H1 (cell line): Measurements from ENCODE around the gene OR2V1.

Experiments used
- ATF2 ChIP-seq: IDR thresholded peaks from 2 replicates; pipeline ENCODE4 v1.6.1; 2012; ENCODE audit warnings: low read length, inconsistent platforms
- CHD2 ChIP-seq: IDR thresholded peaks from 2 replicates; pipeline ENCODE4 v1.6.1; 2012; ENCODE audit warnings: low read length, improper control_type of control experiment
- CTCF ChIP-seq, 3 experiments: IDR thresholded peaks; 1 replicate in 2 of 3; 2 replicates in 1 of 3; pipeline versions ENCODE4 v1.5.1 to v1.6.1; 2011; ENCODE audit warnings: low read length in 3 of 3, mild to moderate bottlenecking in 3 of 3, inconsistent platforms in 2 of 3, low read depth in 1 of 3, moderate library complexity in 1 of 3; ENCODE audit not compliant: insufficient read depth in 1 of 3; ENCODE audit errors: control extremely low read depth in 1 of 3
- EP300 ChIP-seq, 2 experiments: IDR thresholded peaks; 1 replicate in 1 of 2; 2 replicates in 1 of 2; pipeline ENCODE4 v1.6.1; 2011 to 2012; ENCODE audit warnings: low read depth in 2 of 2, low read length in 2 of 2, mild to moderate bottlenecking in 2 of 2, borderline replicate concordance in 1 of 2, inconsistent platforms in 1 of 2, moderate library complexity in 1 of 2
- GTF2F1 ChIP-seq: IDR thresholded peaks from 2 replicates; pipeline ENCODE4 v1.6.1; 2012; ENCODE audit warnings: low read depth, low read length, improper control_type of control experiment, borderline replicate concordance
- JUN ChIP-seq: IDR thresholded peaks from 2 replicates; pipeline ENCODE4 v1.6.1; 2011; ENCODE audit warnings: low read depth, mild to moderate bottlenecking, improper control_type of control experiment, low read length
- POLR2AphosphoS5 ChIP-seq: IDR thresholded peaks from 2 replicates; pipeline ENCODE4 v1.6.1; 2011; ENCODE audit warnings: low read depth, low read length
- TAF1 ChIP-seq: IDR thresholded peaks from 2 replicates; pipeline ENCODE4 v1.6.1; 2011; ENCODE audit warnings: mild to moderate bottlenecking, low read depth, low read length
- USF2 ChIP-seq: IDR thresholded peaks from 2 replicates; pipeline ENCODE4 v1.6.1; 2011; ENCODE audit warnings: low read length, improper control_type of control experiment

- no peak for TF ChIP-seq EP300 (IDR thresholded peaks at IDR 0.05; ENCODE audit: borderline replicate concordance in 1 of 2, low read depth in 2 of 2, low read length in 2 of 2)
- TF ChIP-seq USF2 = no peak
- TF ChIP-seq CHD2 = no peak
- no peak for TF ChIP-seq ATF2
- TF ChIP-seq GTF2F1 = no peak
- TF ChIP-seq TAF1 = no peak
- TF ChIP-seq CTCF (IDR thresholded peaks at IDR 0.05; ENCODE audit: control extremely low read depth in 1 of 3, insufficient read depth in 1 of 3, low read depth in 1 of 3, low read length in 3 of 3) = no peak
- TF ChIP-seq JUN = no peak
- no peak for TF ChIP-seq POLR2AphosphoS5
These were observed 32.6 kb upstream of the OR2V1 start for GRCh38 chr5:181163487-181164075.
